GM19328 (cell line): ENCODE results near the gene ADAM22.

Experiments
- ATAC-seq: cut with Tn5 transposase; IDR thresholded peaks from one replicate; pipeline ENCODE4 v1.9.1; 2021; ENCODE audit warnings: mild to moderate bottlenecking, moderate library complexity; ENCODE audit not compliant: unreplicated experiment

ADAM22 gene

GRCh38 chr7:88102675-88103074 lies 168.6 kb downstream of the ADAM22 start:
- ATAC-seq, result no peak

GRCh38 chr7:88104732-88105131 lies 170.7 kb downstream of the ADAM22 start:
- ATAC-seq, result no peak

GRCh38 chr7:88105231-88105630 lies 171.2 kb downstream of the ADAM22 start:
- no peak for ATAC-seq

- ATAC-seq, result no peak
These were observed 172.4 kb downstream of the ADAM22 start for GRCh38 chr7:88106434-88106833.

GRCh38 chr7:88109612-88110011 lies 175.6 kb downstream of the ADAM22 start:
- ATAC-seq, result no peak

- no peak for ATAC-seq
These were observed 177.2 kb downstream of the ADAM22 start for GRCh38 chr7:88111140-88111743.

- no peak for ATAC-seq
These were observed 178.0 kb downstream of the ADAM22 start for GRCh38 chr7:88111954-88112471.

GRCh38 chr7:88115258-88115796 lies 181.3 kb downstream of the ADAM22 start:
- ATAC-seq, result no peak

- ATAC-seq, result no peak
These were observed 181.8 kb downstream of the ADAM22 start for GRCh38 chr7:88115816-88116215.

- ATAC-seq, result no peak
These were observed 182.3 kb downstream of the ADAM22 start for GRCh38 chr7:88116235-88116795.

- no peak for ATAC-seq
These were observed 183.3 kb downstream of the ADAM22 start for GRCh38 chr7:88117325-88117724.

- ATAC-seq, result no peak
These were observed 187.3 kb downstream of the ADAM22 start for GRCh38 chr7:88121335-88121734.

GRCh38 chr7:88127637-88128290 lies 193.7 kb downstream of the ADAM22 start:
- no peak for ATAC-seq

- ATAC-seq, result peak; percentile 83
These were observed 198.7 kb downstream of the ADAM22 start for GRCh38 chr7:88132725-88133124.

- no peak for ATAC-seq
These were observed 206.9 kb downstream of the ADAM22 start for GRCh38 chr7:88140947-88141346.

GRCh38 chr7:88141479-88141878 lies 207.4 kb downstream of the ADAM22 start:
- no peak for ATAC-seq

GRCh38 chr7:88141953-88142352 lies 207.9 kb downstream of the ADAM22 start:
- no peak for ATAC-seq

- no peak for ATAC-seq
These were observed 212.6 kb downstream of the ADAM22 start for GRCh38 chr7:88146616-88147015.

- no peak for ATAC-seq
These were observed 213.3 kb downstream of the ADAM22 start for GRCh38 chr7:88147341-88147740.

- no peak for ATAC-seq
These were observed 213.9 kb downstream of the ADAM22 start for GRCh38 chr7:88147949-88148348.

- ATAC-seq, result no peak
These were observed 216.0 kb downstream of the ADAM22 start for GRCh38 chr7:88150033-88150432.
